Measurements from ENCODE around the gene AKR1D1.

GRCh38 chr7:138166681-138167080 is 90.4 kb downstream of the AKR1D1 start:
- TF ChIP-seq CTCF (IDR thresholded peaks at IDR 0.05; ENCODE audit: low read depth, low read length) = no peak
- TF ChIP-seq POLR2A (IDR thresholded peaks at IDR 0.05; ENCODE audit: extremely low read depth, insufficient read length) = no peak
- no peak for TF ChIP-seq MYC (IDR thresholded peaks at IDR 0.05; ENCODE audit: low read depth, low read length)
- TF ChIP-seq MAX (IDR thresholded peaks at IDR 0.05; ENCODE audit: low read depth, low read length) = no peak
